AG04450 (cell line): Measurements from ENCODE around the gene TRERF1. TPM values are rescaled to one million over a fixed set of nuclear protein-coding genes. Genes with fewer than 3 reads are reported as not detected.

Source experiments
- CTCF ChIA-PET: fragments of 300-600, 350-600 bp; formaldehyde crosslinking; extraction: SDS; loops from one replicate; lab custom pipeline; 2022; ENCODE audit warnings: antibody characterized with exemption, inconsistent platforms; lab: Charles Lee
- POLR2A ChIA-PET: fragments of 350-600 bp; formaldehyde crosslinking; extraction: SDS; loops from one replicate; lab custom pipeline; 2021; ENCODE audit warnings: antibody characterized with exemption, inconsistent platforms; lab: Yijun Ruan, JAX
- DNase-seq: peaks from one replicate; pipeline ENCODE4 v3.0.0-alpha.2; 2011; ENCODE audit warnings: low read depth, low spot score
- H3K27ac ChIP-seq: one replicate; pipeline ENCODE4 v1.5.1; 2012; ENCODE audit warnings: low read depth, low read length, control low read depth
- H3K27me3 ChIP-seq: one replicate; pipeline ENCODE4 v1.6.0; 2012; ENCODE audit warnings: low read length; ENCODE audit not compliant: control insufficient read depth, insufficient read depth
- H3K4me3 ChIP-seq: 2 replicates; pipeline ENCODE4 v1.5.1; 2011; ENCODE audit warnings: mild to moderate bottlenecking, low read depth, low read length, control low read depth
- H3K9me3 ChIP-seq: 2 replicates; pipeline ENCODE4 v1.5.1; 2012; ENCODE audit warnings: low read length; ENCODE audit not compliant: control insufficient read depth, insufficient read depth
- polyA plus RNA-seq: library from polyadenylated mRNA; depleted of rRNA; stranded (reverse); fragments of >200 nt; gene quantifications from 2 replicates; pipeline ENCODE4 v1.2.3, GENCODE V29; 2011
- TF ChIP-seq, protein P1 (sequence below): IDR thresholded peaks from 2 replicates; pipeline ENCODE4 v1.5.1; 2011; ENCODE audit warnings: low read depth, low read length, control low read depth, inconsistent platforms

Gene TRERF1
- polyA plus RNA-seq, 1 experiment: 7.3 TPM

DNA sequence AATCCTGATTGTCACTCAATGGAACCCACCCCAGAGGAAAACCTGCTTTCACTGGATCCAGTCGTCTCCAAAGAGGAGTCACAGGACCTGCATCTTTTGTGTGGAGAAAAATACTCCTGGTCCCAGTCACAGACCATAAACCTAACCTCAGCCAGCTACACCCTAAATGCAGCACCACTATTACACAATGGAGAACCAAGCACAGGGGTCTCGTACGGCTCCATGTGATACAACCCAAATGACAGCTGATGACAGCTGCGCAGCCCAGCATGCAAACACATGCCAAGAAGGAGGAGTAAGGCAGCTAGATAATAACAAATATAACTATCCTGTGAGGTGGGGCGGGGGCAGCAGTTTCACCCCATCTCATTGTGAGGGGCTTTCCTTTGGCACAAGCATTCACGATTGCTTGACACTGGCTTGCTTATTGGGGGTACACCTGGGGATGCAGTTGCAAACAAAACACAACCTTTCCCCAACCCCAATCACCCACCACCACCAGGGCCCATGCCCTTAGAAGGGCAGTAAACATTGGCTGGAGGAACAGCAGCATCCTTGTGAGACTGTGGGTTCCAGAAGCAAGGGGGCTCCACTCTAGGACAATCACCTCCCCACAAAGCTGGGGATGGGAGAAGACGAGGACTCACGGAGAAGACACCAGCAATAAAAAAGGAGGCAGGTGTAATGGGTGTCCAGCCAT lies 51.5 kb downstream of the TRERF1 start:
- TF ChIP-seq, protein P1, sequence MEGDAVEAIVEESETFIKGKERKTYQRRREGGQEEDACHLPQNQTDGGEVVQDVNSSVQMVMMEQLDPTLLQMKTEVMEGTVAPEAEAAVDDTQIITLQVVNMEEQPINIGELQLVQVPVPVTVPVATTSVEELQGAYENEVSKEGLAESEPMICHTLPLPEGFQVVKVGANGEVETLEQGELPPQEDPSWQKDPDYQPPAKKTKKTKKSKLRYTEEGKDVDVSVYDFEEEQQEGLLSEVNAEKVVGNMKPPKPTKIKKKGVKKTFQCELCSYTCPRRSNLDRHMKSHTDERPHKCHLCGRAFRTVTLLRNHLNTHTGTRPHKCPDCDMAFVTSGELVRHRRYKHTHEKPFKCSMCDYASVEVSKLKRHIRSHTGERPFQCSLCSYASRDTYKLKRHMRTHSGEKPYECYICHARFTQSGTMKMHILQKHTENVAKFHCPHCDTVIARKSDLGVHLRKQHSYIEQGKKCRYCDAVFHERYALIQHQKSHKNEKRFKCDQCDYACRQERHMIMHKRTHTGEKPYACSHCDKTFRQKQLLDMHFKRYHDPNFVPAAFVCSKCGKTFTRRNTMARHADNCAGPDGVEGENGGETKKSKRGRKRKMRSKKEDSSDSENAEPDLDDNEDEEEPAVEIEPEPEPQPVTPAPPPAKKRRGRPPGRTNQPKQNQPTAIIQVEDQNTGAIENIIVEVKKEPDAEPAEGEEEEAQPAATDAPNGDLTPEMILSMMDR: no peak
- Histone ChIP-seq H3K4me3 (no peak overlapping the region), H3K27me3 (no peaks in the 10 kb centered on the region), H3K9me3 (no peaks in the 10 kb centered on the region), H3K27ac (no peak overlapping the region)
- ChIA-PET CTCF (no interaction called here), POLR2A (no interaction called here)
- no peak for DNase-seq

DNA sequence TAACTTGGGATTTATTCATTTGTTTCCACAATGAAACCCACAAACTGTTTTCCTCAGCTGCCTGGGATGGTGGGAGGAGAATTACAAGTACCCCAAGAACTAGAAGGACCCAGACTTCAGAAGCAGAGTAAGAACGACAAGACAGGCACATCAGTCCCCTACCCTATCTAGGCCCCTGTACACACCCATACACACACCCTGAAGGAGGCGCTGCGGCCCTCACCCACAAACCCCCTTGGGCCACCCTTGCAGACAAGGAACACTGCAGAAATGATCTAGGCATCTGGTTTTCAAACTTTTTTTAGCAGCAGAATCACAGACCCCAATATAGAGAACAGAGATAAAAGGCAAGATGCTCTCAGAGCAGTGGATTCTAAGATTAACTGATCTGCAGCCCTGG lies 55.0 kb downstream of the TRERF1 start:
- no peak for DNase-seq
- Histone ChIP-seq H3K27me3 (no peaks in the 10 kb centered on the region), H3K27ac (no peak overlapping the region), H3K9me3 (no peaks in the 10 kb centered on the region), H3K4me3 (no peak overlapping the region)
- POLR2A ChIA-PET: no interaction called here
- CTCF ChIA-PET: interaction anchor here (3.4 kb wide), 1 partner anchor 151 kb away, joined by 9 read pairs; no protein-coding TSS in a partner anchor
- TF ChIP-seq, protein P1: no peak

GRCh38 chr6:42394881-42395620 lies 56.7 kb downstream of the TRERF1 start:
- no peaks in the 10 kb centered on the region for H3K9me3 ChIP-seq
- no peaks in the 10 kb centered on the region for H3K27me3 ChIP-seq
- ChIA-PET CTCF (interaction anchor here (3.4 kb wide), 1 partner anchor 153 kb away, joined by 9 read pairs; no protein-coding TSS in a partner anchor), POLR2A (no interaction called here)
- H3K27ac ChIP-seq: no peak overlapping the region
- H3K4me3 ChIP-seq: no peak overlapping the region
- TF ChIP-seq, protein P1: no peak
- DNase-seq: no peak

DNA sequence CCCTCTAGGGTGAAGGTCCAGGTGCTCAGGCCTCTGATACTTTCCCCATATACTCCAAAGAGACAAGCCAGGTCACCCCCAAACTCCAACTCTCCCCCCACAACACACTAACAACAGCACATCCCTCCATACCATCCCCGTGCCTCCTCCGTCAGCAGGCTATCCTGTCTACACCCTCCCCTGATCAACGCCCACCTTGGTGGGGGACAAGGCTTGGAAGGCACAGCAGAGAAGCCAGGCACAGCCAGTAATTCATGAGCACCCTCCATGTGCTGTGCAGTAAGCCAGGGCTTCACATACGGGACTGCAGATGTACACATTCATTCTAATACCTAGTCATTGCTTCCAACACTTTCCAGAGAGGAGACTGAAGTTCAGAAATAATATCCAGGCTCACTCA lies 57.6 kb downstream of the TRERF1 start:
- POLR2A ChIA-PET: no interaction called here
- no peak overlapping the region for H3K27ac ChIP-seq
- DNase-seq: no peak
- H3K9me3 ChIP-seq: no peaks in the 10 kb centered on the region
- H3K4me3 ChIP-seq: no peak overlapping the region
- TF ChIP-seq, protein P1: no peak
- CTCF ChIA-PET: interaction anchor here (3.4 kb wide), 1 partner anchor 154 kb away, joined by 9 read pairs; no protein-coding TSS in a partner anchor
- no peaks in the 10 kb centered on the region for H3K27me3 ChIP-seq

- ChIA-PET CTCF (interaction anchor here (1.1 kb wide), 1 partner anchor 154 kb away, joined by 4 read pairs; no protein-coding TSS in a partner anchor), POLR2A (no interaction called here)
- Histone ChIP-seq H3K27me3 (no peaks in the 10 kb centered on the region), H3K27ac (no peak overlapping the region), H3K9me3 (no peaks in the 10 kb centered on the region), H3K4me3 (no peak overlapping the region)
- no peak for DNase-seq
- TF ChIP-seq, protein P1: no peak
Measured at GRCh38 chr6:42393339-42393738, 58.4 kb downstream of the TRERF1 start.
